ENCODE results near the gene AGPAT3.

GRCh38 chr21:43944757-43945156 lies 79.7 kb downstream of the AGPAT3 start:
- TF ChIP-seq CTCF (IDR thresholded peaks at IDR 0.05): no peak
- TF ChIP-seq POLR2AphosphoS5 (IDR thresholded peaks at IDR 0.05): no peak

All from upper lobe of left lung (tissue), 4 donors.